Astrocyte (in vitro differentiated cells and primary cell): Measurements from ENCODE around the gene ANKRD11. TPM values are rescaled to one million over a fixed set of nuclear protein-coding genes. Genes with fewer than 3 reads are reported as not detected.

Experiments
- DNase-seq: peaks from one replicate; pipeline ENCODE4 v3.0.0-alpha.2; 2010; ENCODE audit warnings: low read depth
- FAIRE-seq: peaks from 2 replicates; lab custom pipeline; 2011; peaks lifted over from hg19 to GRCh38; lab: Jason Lieb, UNC
- H2AFZ ChIP-seq: 2 replicates; pipeline ENCODE4 v1.6.0; 2012; ENCODE audit warnings: low read depth, low read length, inconsistent platforms
- H3K27ac ChIP-seq: 2 replicates; pipeline ENCODE4 v1.5.1; 2011; ENCODE audit warnings: low read depth, low read length, inconsistent platforms
- H3K27me3 ChIP-seq: 2 replicates; pipeline ENCODE4 v1.6.0; 2011; ENCODE audit warnings: low read length, inconsistent platforms; ENCODE audit not compliant: insufficient read depth
- H3K36me3 ChIP-seq: 2 replicates; pipeline ENCODE4 v1.5.1; 2011; ENCODE audit warnings: low read length, inconsistent platforms; ENCODE audit not compliant: insufficient read depth
- H3K4me1 ChIP-seq: 2 replicates; pipeline ENCODE4 v1.5.1; 2011; ENCODE audit warnings: low read length, inconsistent platforms; ENCODE audit not compliant: insufficient read depth
- H3K4me2 ChIP-seq: 2 replicates; pipeline ENCODE4 v1.6.0; 2012; ENCODE audit warnings: low read length, inconsistent platforms
- H3K4me3 ChIP-seq: 2 replicates; pipeline ENCODE4 v1.5.1; 2011; ENCODE audit warnings: low read depth, mild to moderate bottlenecking, low read length, inconsistent platforms; ENCODE audit not compliant: insufficient read depth
- H3K79me2 ChIP-seq: 2 replicates; pipeline ENCODE4 v1.6.0; 2012; ENCODE audit warnings: mild to moderate bottlenecking, low read length, inconsistent platforms; ENCODE audit not compliant: insufficient read depth
- H3K9ac ChIP-seq: 2 replicates; pipeline ENCODE4 v1.6.0; 2012; ENCODE audit warnings: mild to moderate bottlenecking, low read length, inconsistent platforms
- H3K9me3 ChIP-seq: 2 replicates; pipeline ENCODE4 v1.5.1; 2012; ENCODE audit warnings: low read depth, mild to moderate bottlenecking, low read length, inconsistent platforms; ENCODE audit not compliant: insufficient read depth
- H4K20me1 ChIP-seq: 2 replicates; pipeline ENCODE4 v1.6.0; 2012; ENCODE audit warnings: low read length, inconsistent platforms; ENCODE audit not compliant: insufficient read depth
- H3K27ac Mint-ChIP-seq: one replicate; pipeline ENCODE4 v1.8.0; 2021; ENCODE audit warnings: mild to moderate bottlenecking, mixed read lengths; ENCODE audit not compliant: unreplicated experiment
- H3K27me3 Mint-ChIP-seq: one replicate; pipeline ENCODE4 v1.8.0; 2021; ENCODE audit warnings: low read depth, mixed read lengths; ENCODE audit not compliant: unreplicated experiment
- H3K36me3 Mint-ChIP-seq: one replicate; pipeline ENCODE4 v1.8.0; 2021; ENCODE audit warnings: low read depth, mixed read lengths; ENCODE audit not compliant: unreplicated experiment
- H3K4me1 Mint-ChIP-seq: one replicate; pipeline ENCODE4 v1.8.0; 2021; ENCODE audit warnings: low read depth, mixed read lengths; ENCODE audit not compliant: unreplicated experiment
- H3K4me3 Mint-ChIP-seq: one replicate; pipeline ENCODE4 v1.8.0; 2021; ENCODE audit warnings: mild to moderate bottlenecking, moderate library complexity, mixed read lengths; ENCODE audit not compliant: unreplicated experiment
- H3K9me3 Mint-ChIP-seq: one replicate; pipeline ENCODE4 v1.8.0; 2021; ENCODE audit warnings: mild to moderate bottlenecking, mixed read lengths; ENCODE audit not compliant: unreplicated experiment
- EZH2 ChIP-seq: IDR thresholded peaks from 2 replicates; pipeline ENCODE4 v1.6.1; 2012; ENCODE audit warnings: mild to moderate bottlenecking, low read length, inconsistent platforms; ENCODE audit not compliant: insufficient read depth
- total RNA-seq: library from RNA; stranded (reverse); gene quantifications from 2 replicates; pipeline ENCODE4 v1.2.1, GENCODE V29; 2021
- TF ChIP-seq, protein P1 (sequence below): IDR thresholded peaks from 2 replicates; pipeline ENCODE4 v1.5.1; 2011; ENCODE audit warnings: low read depth, mild to moderate bottlenecking, inconsistent platforms, low read length, moderate library complexity; ENCODE audit not compliant: insufficient read depth

Gene ANKRD11
- total RNA-seq, 1 donor from 2014 or later: 213 TPM

DNA sequence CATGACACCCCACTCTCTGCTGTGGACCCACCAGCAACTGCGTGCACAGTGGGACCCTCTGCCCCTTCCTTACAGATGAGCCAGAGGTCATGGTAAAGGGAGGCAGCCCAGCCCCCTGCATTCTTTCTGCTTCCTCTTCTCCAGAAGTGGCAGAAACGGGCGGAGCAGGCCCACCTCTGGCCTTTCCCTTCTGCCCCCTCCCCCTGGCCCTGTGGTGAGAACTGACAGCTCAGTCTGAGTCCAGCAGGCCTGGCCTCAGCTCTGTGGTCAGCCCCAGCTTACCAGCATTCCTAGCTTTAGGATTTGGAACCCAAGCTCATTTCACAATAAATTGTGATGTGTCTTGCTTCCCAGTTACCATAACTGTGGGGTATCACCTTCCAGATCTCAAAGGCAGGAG is 4.8 kb upstream of the ANKRD11 start:
- peak overlapping the region; percentile 70 for H3K4me3 Mint-ChIP-seq
- no peak overlapping the region for H2AFZ ChIP-seq
- no peak overlapping the region for H3K9ac ChIP-seq
- H3K27ac ChIP-seq: no peak overlapping the region
- no peak for TF ChIP-seq EZH2
- TF ChIP-seq, protein P1, sequence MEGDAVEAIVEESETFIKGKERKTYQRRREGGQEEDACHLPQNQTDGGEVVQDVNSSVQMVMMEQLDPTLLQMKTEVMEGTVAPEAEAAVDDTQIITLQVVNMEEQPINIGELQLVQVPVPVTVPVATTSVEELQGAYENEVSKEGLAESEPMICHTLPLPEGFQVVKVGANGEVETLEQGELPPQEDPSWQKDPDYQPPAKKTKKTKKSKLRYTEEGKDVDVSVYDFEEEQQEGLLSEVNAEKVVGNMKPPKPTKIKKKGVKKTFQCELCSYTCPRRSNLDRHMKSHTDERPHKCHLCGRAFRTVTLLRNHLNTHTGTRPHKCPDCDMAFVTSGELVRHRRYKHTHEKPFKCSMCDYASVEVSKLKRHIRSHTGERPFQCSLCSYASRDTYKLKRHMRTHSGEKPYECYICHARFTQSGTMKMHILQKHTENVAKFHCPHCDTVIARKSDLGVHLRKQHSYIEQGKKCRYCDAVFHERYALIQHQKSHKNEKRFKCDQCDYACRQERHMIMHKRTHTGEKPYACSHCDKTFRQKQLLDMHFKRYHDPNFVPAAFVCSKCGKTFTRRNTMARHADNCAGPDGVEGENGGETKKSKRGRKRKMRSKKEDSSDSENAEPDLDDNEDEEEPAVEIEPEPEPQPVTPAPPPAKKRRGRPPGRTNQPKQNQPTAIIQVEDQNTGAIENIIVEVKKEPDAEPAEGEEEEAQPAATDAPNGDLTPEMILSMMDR: no peak
- H3K27me3 ChIP-seq: no peaks in the 10 kb centered on the region
- peaks cover 22% of the 10 kb centered on the region for H4K20me1 ChIP-seq
- no peaks in the 10 kb centered on the region for H3K36me3 ChIP-seq
- H3K79me2 ChIP-seq: peaks cover 22% of the 10 kb centered on the region
- DNase-seq (peak; percentile 74), FAIRE-seq (no peak)
- no peaks in the 10 kb centered on the region for H3K9me3 Mint-ChIP-seq
- H3K36me3 Mint-ChIP-seq: no peaks in the 10 kb centered on the region
- peaks cover 21% of the 10 kb centered on the region for H3K4me1 Mint-ChIP-seq
- no peaks in the 10 kb centered on the region for H3K27me3 Mint-ChIP-seq
- H3K4me2 ChIP-seq: peak overlapping the region; percentile 5
- H3K9me3 ChIP-seq: no peaks in the 10 kb centered on the region
- H3K4me1 ChIP-seq: peaks cover 22% of the 10 kb centered on the region
- no peak overlapping the region for H3K4me3 ChIP-seq
- H3K27ac Mint-ChIP-seq: peak overlapping the region; percentile 26

GRCh38 chr16:89493776-89494175 is 3.4 kb upstream of the ANKRD11 start:
- Histone ChIP-seq H3K79me2 (peaks cover 28% of the 10 kb centered on the region), H4K20me1 (peaks cover 26% of the 10 kb centered on the region), H3K27me3 (no peaks in the 10 kb centered on the region), H2AFZ (no peak overlapping the region), H3K4me1 (peaks cover 24% of the 10 kb centered on the region), H3K4me2 (no peak overlapping the region), H3K9ac (no peak overlapping the region), H3K4me3 (no peak overlapping the region), H3K9me3 (no peaks in the 10 kb centered on the region), H3K36me3 (no peaks in the 10 kb centered on the region), H3K27ac (no peak overlapping the region)
- Mint-ChIP-seq H3K27me3 (no peaks in the 10 kb centered on the region), H3K27ac (no peak overlapping the region), H3K4me3 (peak overlapping the region; percentile 10), H3K9me3 (no peaks in the 10 kb centered on the region), H3K4me1 (peaks cover 21% of the 10 kb centered on the region), H3K36me3 (no peaks in the 10 kb centered on the region)
- no peak for FAIRE-seq
- no peak for DNase-seq
- no peak for TF ChIP-seq EZH2
- TF ChIP-seq, protein P1: no peak

- H3K4me1 Mint-ChIP-seq: peaks cover 25% of the 10 kb centered on the region
- Histone ChIP-seq H2AFZ (no peak overlapping the region), H3K4me2 (peak overlapping the region; percentile 89), H3K79me2 (peaks cover 45% of the 10 kb centered on the region), H3K27me3 (no peaks in the 10 kb centered on the region), H3K4me3 (peak overlapping the region; percentile 78), H3K9ac (peak overlapping the region; percentile 93), H4K20me1 (peaks cover 42% of the 10 kb centered on the region), H3K9me3 (no peaks in the 10 kb centered on the region), H3K4me1 (peaks cover 33% of the 10 kb centered on the region), H3K27ac (no peak overlapping the region), H3K36me3 (no peaks in the 10 kb centered on the region)
- FAIRE-seq (no peak), DNase-seq (no peak)
- H3K36me3 Mint-ChIP-seq: peaks cover 2% of the 10 kb centered on the region
- peak overlapping the region; percentile 94 for H3K4me3 Mint-ChIP-seq
- H3K27me3 Mint-ChIP-seq: no peaks in the 10 kb centered on the region
- TF ChIP-seq, protein P1: no peak
- no peak for TF ChIP-seq EZH2
- peak overlapping the region; percentile 34 for H3K27ac Mint-ChIP-seq
- H3K9me3 Mint-ChIP-seq: no peaks in the 10 kb centered on the region
Observed at GRCh38 chr16:89491974-89492687, 1.8 kb upstream of the ANKRD11 start.
